GM21423 (cell line): ENCODE results near the gene SERPINA10.
"Not testable (repeated sequence)": the region's sequence is repeated elsewhere in the genome, so short reads cannot be mapped to it uniquely, and the experiment has no call there.

ENCODE experiments used
- ATAC-seq: cut with Tn5 transposase; IDR thresholded peaks from one replicate; pipeline ENCODE4 v1.9.1; 2021; ENCODE audit warnings: mild to moderate bottlenecking, moderate library complexity; ENCODE audit not compliant: unreplicated experiment

Gene SERPINA10

DNA sequence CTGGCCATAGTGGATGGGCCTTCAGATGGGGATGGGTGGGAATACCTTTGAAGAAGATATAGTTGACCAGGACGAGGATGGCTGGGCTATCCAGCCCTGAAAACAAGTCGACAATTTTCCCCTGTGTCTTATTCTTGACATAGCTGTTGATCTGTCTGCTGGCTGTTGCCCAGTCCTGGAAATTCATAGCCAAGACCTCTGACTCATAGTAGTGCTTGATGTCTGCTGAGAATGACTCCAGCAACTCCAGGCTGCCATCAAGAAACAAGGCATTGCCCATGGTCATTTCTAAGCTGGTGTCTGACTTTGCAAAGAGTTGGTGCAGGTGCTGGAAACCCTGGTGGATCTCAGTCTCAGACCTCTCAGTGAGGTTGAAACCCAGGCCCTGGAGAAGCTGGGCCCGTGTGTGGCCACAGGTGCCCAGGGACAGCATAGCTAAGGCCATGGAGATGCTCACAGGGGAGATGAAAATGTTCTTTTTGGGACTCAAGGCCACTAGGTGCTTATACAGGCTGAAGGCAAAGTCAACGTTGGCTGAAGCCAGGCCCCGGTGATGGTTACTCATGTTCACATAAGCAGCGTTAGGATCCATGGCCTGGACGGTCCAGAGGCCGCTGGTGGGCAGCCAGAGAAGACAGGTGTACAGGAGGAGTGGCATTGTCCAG is 21.1 kb upstream of the SERPINA10 start:
- ATAC-seq, result no peak

DNA sequence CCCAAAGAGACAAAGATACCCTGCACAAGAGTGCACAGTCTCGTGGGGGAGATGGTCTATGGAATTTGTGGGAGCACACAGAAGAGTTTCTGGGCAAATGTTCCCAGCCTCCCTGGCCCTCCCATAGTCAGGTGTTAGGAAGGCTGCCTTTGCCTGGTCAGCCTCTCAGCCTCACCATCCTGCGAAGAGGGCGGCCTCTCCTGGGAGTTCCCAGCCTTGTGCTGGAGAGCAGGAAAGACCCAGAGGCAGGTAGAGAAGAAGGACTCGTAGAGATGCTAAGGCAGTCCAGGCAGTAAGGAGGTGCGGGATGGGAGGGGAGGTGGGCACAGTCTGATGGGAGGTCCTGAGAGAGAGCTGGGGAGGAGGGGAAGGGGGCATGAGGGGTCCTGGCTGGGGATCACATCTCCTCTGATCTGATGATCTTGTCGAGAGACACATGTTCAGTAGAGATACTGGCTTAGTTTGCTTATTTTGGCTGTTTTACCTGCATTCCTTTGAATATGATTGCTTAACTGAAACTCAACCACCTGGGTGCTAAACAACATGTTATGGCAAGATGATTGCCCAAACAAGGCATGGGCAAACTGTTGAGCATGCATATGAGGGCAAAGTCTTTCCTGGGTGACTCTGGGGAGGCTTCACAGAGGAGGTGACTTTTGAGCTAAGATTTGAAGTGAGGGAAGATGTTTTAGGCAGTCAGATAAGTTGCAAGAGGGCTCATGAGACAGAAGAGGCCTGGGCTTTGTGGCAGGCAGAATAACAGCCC is 19.6 kb upstream of the SERPINA10 start:
- no peak for ATAC-seq

GRCh38 chr14:94310248-94310647 is 17.2 kb upstream of the SERPINA10 start:
- no peak for ATAC-seq

- ATAC-seq, result no peak
Observed at GRCh38 chr14:94309721-94310120, 16.7 kb upstream of the SERPINA10 start.

- no peak for ATAC-seq
Observed at GRCh38 chr14:94307410-94307992, 14.4 kb upstream of the SERPINA10 start.

GRCh38 chr14:94306047-94306978 is 13.2 kb upstream of the SERPINA10 start:
- no peak for ATAC-seq

- ATAC-seq, result no peak
Observed at GRCh38 chr14:94305620-94306019, 12.6 kb upstream of the SERPINA10 start.

- no peak for ATAC-seq
Observed at GRCh38 chr14:94304243-94304642, 11.2 kb upstream of the SERPINA10 start.

GRCh38 chr14:94303111-94303510 is 10.0 kb upstream of the SERPINA10 start:
- ATAC-seq, result no peak

DNA sequence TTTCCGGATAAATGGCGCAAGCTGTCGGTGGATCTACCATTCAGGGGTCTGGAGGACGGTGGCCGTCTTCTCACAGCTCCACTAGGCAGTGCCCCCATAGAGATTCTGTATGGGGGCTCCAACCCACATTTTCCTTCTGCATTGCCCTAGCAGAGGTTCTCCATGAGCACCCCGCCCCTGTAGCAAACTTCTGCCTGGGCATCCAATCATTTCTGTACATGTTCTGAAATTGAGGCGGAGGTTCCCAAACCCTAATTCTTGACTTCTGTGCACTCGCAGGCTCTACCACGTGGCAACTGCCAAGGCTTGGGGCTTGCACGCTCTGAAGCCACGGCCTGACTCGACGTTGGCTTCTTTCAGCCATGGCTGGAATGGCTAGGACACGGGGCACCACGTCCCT is 5.1 kb upstream of the SERPINA10 start:
- ATAC-seq, result no peak

DNA sequence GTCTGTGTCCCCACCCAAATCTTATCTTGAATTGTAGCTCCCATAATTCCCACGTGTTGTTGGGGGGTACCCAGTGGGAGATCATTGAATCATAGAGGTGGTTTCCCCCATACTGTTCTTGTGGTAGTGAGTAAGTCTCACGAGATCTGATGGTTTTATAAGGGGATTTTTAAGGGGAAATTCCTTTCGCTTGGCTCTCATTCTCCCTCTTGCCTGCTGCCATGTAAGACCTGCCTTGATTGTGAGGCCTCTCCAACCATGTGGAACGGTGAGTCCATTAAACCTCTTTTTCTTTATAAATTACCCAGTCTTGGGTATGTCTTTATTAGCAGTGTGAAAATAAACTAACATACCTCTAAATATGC is 3.1 kb upstream of the SERPINA10 start:
- not testable (repeated sequence) for ATAC-seq

DNA sequence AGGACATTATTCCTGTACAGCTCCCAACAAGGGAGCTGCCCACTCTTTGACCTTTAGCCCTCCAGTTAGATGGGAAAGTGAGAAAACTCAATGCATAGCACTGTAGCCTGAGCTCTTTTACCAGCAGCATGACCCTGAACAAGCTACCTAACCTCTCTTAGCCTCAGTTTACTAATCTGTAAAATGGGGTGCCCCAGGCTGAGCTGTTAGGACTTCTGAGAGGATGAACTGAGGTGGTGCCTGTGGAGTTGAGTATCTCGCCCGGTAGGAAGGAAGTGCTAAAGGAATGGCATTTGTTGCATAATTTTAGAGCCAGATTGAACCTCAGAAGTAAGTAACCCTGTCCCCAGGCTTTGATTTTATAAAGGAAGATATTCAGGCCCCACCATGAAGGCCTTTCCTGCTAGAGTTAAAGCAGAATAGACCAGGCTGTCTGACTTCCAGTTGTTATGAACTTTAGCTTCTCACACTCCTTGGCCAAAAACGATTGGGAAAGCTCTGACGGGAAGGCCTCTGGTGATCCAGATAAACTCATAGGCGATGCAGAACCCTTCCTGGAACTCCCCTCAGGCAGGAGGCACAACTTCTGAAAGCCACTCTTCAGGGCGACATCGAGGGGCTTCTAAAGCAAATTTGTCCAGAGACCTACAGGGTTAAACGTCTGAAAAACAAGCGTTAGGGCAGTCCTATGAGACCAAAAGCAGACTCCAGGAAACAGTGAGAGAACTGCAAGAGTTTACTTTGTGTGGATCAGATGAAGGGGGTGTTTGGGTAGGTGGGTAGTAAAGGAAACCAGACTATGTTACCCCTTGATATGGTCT is 2.5 kb upstream of the SERPINA10 start:
- no peak for ATAC-seq

DNA sequence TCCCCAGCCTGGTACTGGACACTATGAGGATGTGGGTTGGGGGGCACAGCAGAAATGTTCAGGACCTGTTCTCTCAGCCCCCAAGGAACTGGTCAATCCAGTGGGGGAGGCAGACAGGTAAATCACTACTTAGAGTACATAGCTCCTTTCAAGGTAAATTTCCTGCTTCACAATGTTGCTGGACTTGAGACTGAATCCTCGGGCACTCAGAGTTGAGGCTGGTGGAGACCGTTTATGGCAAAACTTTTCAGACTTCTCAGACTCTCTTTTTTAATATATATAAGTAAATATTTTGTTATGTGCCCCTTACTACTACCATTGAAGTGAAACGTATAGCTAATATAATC is 483 bp upstream of the SERPINA10 start:
- ATAC-seq, result no peak

DNA sequence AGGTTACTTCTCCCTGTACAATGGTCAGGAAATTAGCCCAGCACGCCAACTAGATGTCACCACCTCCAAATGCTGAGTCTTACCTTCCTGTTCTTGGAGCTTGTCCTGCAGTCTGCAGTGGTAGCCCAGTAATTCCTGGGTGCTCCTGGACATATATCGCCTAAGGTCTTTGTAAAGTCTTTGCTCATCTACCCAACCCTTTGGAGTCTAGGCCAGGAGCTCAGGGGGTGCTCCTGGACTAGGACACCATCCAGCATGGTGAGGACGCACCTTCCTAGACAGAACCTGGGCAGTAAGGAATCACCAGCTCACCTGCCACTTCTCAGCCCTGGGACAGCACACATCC is 569 bp downstream of the SERPINA10 start:
- no peak for ATAC-seq

- ATAC-seq, result no peak
Observed at GRCh38 chr14:94291906-94292525, 1.1 kb downstream of the SERPINA10 start.

DNA sequence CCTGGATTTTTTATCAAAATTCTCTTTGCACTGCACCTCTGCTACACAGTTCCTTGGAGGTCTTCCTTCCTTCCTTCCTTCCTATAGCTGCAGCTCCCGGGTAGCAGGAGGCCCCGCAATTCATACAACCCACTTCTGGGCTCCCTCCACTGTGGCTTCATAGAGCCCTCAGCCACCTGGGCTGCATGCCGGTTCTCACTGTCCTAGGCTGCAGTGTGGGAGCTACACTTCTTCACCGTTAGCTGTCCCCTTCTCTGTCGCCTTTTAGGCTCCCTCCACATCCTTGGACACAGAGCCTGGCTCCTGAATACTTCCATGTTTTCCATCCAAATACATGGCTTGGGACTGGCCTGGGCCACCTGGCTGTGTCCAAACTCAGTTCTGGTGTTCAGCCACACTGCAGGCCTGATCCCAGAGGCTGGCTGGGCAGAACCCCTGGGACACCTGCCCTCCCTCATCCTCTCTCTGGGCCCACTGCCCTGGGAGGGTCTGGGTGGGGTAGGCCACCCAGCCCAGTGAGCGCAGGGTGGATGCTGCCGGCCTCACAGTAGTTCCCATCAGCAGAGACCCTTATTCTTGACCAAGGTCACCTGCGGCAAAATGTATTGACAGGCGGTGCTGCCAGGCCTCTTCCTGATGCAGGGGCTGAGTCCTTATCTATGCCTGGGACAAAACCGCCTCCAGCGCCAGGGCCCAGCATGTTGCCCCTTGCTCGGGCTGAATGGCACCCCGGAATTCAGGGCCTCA is 1.7 kb downstream of the SERPINA10 start:
- no peak for ATAC-seq

DNA sequence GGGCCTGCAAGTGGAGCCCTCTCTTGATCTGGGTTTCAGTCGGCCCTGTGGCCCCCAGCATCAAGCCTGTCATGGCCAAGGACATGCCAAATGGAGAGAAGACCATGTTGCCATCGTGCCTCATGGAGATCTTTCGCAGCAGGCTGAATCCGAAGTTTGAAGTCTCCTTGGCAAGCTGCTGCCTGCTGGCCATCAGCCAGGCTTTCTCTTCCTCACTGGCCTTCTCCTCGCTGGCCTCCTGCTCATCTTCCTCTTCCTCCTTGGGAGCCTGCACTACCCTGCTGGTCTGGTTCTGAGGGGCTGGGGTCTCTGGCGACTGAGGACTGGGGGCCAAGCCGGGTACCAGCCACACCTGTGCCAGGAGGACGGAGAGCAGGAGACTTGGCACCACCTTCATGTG is 2.9 kb downstream of the SERPINA10 start:
- ATAC-seq, result no peak

- ATAC-seq, result no peak
Observed at GRCh38 chr14:94288610-94289465, 4.2 kb downstream of the SERPINA10 start.
